Measurements from ENCODE around the gene RPS6KA5.
"Not testable (repeated sequence)": the region's sequence is repeated elsewhere in the genome, so short reads cannot be mapped to it uniquely, and the experiment has no call there.

RPS6KA5 gene

GRCh38 chr14:91063119-91063518 is 2.7 kb upstream of the RPS6KA5 start:
- DNase-seq, result no peak

GRCh38 chr14:91062600-91062999 is 2.2 kb upstream of the RPS6KA5 start:
- no peak for DNase-seq

- no peak for DNase-seq
These were observed 831 bp upstream of the RPS6KA5 start for GRCh38 chr14:91061056-91061887.

GRCh38 chr14:91059576-91060350 is 678 bp downstream of the RPS6KA5 start:
- peak; percentile 59 for DNase-seq

GRCh38 chr14:91058042-91058581 is 2.3 kb downstream of the RPS6KA5 start:
- no peak for DNase-seq

GRCh38 chr14:91056361-91056760 is 4.1 kb downstream of the RPS6KA5 start:
- no peak for DNase-seq

- no peak for DNase-seq
These were observed 5.4 kb downstream of the RPS6KA5 start for GRCh38 chr14:91055016-91055415.

- no peak for DNase-seq
These were observed 11.8 kb downstream of the RPS6KA5 start for GRCh38 chr14:91048676-91049075.

- no peak for DNase-seq
These were observed 12.2 kb downstream of the RPS6KA5 start for GRCh38 chr14:91048265-91048664.

- DNase-seq, result no peak
These were observed 13.2 kb downstream of the RPS6KA5 start for GRCh38 chr14:91047174-91047753.

GRCh38 chr14:91046488-91047072 is 13.9 kb downstream of the RPS6KA5 start:
- no peak for DNase-seq

GRCh38 chr14:91041450-91041849 is 19.0 kb downstream of the RPS6KA5 start:
- DNase-seq, result no peak

GRCh38 chr14:91040545-91040944 is 19.9 kb downstream of the RPS6KA5 start:
- DNase-seq, result no peak

- no peak for DNase-seq
These were observed 22.0 kb downstream of the RPS6KA5 start for GRCh38 chr14:91038439-91038838.

- no peak for DNase-seq
These were observed 23.5 kb downstream of the RPS6KA5 start for GRCh38 chr14:91036741-91037469.

- DNase-seq, result no peak
These were observed 24.6 kb downstream of the RPS6KA5 start for GRCh38 chr14:91035855-91036254.

GRCh38 chr14:91034379-91034778 is 26.1 kb downstream of the RPS6KA5 start:
- not testable (repeated sequence) for DNase-seq

GRCh38 chr14:91032248-91032647 is 28.2 kb downstream of the RPS6KA5 start:
- no peak for DNase-seq

GRCh38 chr14:91031666-91032065 is 28.8 kb downstream of the RPS6KA5 start:
- no peak for DNase-seq

GRCh38 chr14:91029456-91030217 is 30.8 kb downstream of the RPS6KA5 start:
- DNase-seq, result no peak

- no peak for DNase-seq
These were observed 32.9 kb downstream of the RPS6KA5 start for GRCh38 chr14:91027561-91027960.

GRCh38 chr14:91022622-91023028 is 37.8 kb downstream of the RPS6KA5 start:
- DNase-seq, result not testable (repeated sequence)
